SH-SY5Y (cell line): Measurements from ENCODE around the gene KMT2B.

Experiments
- GATA2 ChIP-seq: IDR thresholded peaks from 2 replicates; pipeline ENCODE4 v1.6.1; 2011; ENCODE audit warnings: mild to moderate bottlenecking, low read depth, low read length
- GATA3 ChIP-seq: IDR thresholded peaks from 2 replicates; pipeline ENCODE4 v1.6.1; 2011; ENCODE audit warnings: low read depth, mild to moderate bottlenecking, low read length, moderate library complexity

- TF ChIP-seq GATA2, result no peak
- no peak for TF ChIP-seq GATA3
Measured at GRCh38 chr19:35757231-35757748, 39.5 kb downstream of the KMT2B start.
